GM21423 (cell line): Measurements from ENCODE around the gene RPS2.
"Not testable (repeated sequence)": the region's sequence is repeated elsewhere in the genome, so short reads cannot be mapped to it uniquely, and the experiment has no call there.

Source experiments
- ATAC-seq: cut with Tn5 transposase; IDR thresholded peaks from one replicate; pipeline ENCODE4 v1.9.1; 2021; ENCODE audit warnings: mild to moderate bottlenecking, moderate library complexity; ENCODE audit not compliant: unreplicated experiment

RPS2 gene

DNA sequence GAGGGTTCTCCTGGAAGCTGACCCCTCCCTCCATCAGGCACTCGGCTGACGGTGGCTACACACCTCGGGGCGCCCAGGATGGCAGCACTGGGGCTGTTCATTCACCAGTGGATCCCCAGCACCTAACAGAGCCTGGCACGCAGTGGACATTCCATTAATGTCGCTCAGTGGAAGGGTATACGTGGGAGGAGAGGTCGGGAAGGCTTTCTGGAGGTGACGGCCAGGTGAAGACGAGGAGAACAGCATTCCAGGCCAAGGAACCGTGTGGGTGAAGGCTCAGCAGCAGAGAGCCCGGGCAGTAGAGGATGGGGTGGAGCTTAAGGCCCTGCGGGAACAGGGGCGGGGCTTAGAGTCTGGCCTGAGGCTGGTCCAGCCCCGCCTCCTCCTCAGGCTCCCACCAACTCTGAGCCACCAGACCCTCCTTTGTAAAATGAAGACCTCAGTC lies 43.9 kb downstream of the RPS2 start:
- no peak for ATAC-seq

DNA sequence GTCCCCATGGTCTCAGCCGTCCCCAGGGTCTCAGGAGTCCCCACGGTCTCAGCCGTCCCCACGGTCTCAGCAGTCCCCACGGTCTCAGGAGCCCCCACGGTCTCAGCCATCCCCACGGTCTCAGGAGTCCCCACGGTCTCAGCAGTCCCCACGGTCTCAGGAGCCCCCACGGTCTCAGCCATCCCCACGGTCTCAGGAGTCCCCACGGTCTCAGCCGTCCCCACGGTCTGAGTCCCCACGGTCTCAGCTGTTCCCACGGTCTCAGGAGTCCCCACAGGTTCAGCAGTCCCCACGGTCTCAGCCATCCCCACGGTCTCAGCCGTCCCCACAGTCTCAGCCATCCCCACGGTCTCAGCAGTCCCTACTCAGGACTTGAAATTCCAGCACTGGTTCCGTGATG lies 44.5 kb downstream of the RPS2 start:
- not testable (repeated sequence) for ATAC-seq

DNA sequence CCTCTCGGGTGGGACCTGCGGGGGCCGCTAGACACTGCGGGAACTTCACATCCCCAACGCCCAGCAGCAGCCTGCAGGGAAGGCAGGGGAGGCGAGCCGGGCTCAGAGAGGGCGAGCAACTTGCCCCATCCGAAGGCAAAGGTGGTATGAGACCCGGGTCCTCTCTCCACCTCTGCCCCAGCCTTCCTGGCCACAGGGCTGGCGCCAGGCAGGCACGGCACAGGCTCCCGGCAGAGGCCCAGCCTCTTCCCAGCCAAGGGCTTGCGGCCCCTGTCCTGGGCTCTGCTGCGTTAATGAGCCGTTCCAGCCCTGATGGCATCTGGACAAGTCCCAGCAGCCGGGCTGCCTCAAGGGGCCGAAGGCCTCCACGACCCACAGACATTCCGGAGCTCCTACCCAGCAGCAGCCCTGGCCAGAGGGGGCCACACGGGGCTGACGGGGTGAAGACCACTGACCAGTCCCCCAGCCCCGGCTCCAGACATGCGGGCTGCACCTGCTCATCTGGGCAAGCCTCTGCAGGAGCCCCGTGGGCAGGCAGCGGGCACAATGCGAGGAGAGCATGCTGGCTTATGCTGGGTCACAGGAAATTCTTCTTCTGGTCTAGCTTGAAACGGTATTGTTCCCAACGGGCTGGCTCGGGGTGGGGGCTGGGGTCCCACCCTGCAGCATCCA lies 45.2 kb downstream of the RPS2 start:
- no peak for ATAC-seq

DNA sequence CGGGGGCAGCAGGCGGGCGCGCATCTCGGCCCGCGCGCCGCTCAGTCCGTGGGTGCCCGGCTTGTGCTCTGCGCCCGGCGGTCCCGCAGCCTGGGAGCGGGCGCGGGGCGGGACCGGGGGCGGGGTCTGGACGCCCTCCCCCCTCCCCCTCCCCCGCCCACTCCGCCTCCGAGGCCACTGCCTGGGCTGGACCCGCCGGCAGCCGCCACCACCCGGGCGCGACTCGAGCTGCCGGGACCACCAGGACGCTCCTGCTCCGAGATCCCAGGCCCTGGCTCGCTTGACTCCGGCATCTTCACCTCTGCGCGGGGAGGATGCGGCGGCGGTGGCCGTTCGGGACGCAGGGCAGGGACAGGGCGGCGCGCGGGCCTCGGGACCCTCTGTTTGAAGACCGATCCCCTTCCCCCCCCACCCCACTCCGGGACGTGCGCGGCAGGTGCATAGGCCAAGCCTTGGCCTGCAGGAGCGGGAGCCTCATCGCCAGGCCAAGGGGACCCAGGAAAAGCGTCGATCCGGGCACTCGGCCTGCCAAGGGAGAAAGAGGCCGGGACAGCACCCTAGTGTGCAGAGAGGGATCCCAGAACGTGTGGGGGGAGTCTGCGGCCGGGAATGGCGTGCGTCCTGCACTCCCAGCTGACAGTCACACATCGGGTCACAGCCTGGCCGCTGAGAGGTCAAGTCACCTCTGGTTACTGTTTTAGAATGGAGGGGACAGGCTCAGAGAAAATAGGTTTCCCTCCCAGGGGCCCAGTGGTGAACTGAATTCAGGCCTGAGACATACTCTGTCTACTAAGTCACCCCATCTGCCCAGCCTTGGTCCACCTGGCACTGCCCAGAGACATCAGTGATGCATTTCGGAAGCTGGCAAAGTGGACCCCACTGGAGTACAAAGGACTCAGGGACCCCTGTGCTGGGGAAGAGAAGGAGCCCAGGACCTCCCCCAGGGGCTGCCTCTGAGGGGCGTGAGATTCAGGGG lies 46.0 kb downstream of the RPS2 start, which contains the start of gene HS3ST6:
HS3ST6 (minus strand) TSS at position 65 of the 976 bp plus-strand sequence. CDS start 92 bp downstream, outside the sequence.
- no peak for ATAC-seq

DNA sequence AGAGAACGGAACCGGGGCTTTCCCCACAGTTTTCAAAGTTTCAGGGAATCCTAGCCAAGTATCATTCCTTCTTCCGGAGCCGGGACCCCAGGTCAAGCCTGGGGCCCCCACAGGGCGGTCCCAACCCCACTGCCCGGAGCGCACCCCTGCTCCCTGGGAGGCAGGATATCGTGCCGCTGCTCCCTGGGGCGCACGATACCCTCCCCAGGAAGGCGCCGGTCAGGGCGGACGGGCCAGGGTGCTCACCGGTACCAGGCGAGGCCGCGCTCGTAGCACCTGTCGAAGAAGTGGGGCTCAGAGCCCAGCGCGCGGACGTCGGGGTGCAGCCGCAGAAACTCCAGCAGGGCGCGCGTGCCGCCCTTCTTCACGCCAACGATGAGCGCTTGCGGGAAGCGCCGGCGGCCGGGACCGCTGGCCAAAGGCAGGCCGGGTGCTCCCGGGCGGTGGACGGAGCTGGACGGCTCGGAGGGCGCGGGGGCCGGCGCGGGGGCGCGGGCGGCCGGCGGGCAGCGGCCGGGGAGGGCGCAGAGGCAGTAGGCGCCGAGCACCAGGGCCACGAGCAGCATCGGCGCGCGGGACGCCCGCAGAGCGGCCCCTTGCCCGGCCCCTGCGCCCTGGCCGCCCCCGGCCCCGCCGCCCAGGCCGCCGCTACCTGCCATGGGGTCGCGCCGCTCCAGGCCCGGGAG lies 46.8 kb downstream of the RPS2 start:
- ATAC-seq: no peak

DNA sequence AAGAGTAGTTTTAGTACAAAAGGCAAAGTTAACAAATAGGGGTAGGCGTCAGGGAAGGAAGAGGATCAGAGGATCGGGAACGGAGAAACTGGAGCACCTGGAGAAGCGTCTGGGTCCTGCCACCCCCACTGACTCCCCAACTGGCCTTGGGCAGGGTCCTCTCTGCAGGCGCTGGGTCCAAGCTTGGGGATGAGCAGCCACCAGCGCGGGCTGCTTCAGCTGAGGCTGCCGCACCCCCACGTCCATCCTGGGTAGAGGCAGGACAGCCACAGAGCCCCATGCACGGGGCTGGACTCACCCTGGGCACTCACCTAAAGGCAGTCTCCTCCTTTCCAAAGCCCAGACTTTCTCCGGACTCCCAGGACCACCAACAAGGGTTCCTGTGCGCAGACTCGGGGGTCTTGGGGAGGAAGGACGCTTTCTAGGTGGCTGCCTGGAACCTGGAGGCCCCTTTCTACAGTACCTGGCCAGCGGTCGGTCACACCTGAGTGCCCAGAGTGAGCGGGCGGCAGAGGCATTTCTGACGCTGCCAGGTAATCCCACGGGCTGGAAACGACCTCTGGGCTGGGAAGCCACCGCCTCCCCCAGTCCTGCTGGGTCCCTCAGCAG lies 47.5 kb downstream of the RPS2 start:
- ATAC-seq: no peak

DNA sequence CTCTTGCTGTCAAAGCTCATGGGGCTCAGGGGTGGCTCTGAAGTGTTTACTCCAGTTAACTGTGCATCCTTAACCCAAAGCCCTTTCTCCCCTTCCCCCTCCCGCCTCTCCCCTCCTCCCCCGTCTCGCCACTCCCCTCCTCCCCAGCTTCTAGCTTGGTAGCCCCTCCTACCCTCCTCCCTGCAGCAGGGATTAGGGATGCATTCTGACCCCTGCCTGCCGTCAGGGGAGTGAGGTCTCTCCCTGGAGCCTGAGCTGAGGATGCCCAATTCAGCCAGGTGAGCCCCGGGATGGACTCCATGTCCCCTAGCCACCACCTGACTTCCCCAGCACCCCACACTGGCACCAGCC lies 48.0 kb downstream of the RPS2 start:
- no peak for ATAC-seq

DNA sequence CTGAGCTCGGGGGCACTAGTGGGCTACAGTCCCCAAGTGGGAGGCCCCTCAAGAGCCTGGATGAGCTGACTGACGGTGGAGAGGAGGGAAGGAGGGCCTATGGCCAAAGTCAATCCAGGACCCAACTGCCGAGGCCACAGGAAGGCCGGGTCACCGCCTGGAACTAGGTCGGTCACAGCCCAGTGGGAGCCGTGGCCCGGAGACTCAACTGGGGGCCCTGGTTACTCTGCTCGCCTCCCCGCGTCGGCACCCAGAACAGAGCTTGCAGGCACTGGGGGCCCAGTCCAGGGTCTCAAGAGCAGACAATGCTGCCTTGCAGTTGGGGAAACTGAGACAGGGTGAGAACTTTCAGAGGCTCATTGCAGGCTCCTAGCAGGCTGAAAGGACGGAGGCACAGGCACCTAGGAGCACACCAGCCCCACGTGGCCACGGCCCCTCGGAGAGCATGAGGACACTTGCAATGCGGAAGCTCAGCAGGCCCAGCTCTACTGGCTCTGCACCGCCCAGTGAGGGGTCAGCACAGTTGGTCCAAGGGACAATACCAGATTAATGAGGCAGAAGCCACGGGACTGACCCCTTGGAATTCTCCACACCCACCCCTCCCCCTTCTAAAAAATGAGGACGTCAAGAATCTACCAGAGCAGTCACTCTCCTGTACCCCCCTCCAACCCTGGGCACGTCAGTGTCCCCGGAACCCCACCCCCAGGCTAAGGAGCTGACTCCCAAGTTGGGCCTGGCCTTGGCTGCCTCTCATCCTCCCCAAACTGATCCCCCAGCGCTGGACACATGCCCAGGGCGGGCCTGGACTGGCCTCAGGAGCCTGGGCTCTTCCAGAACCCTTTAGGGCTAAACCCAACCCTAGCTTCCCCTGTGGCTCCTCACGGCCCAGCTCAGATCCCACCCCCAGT lies 48.6 kb downstream of the RPS2 start:
- no peak for ATAC-seq

DNA sequence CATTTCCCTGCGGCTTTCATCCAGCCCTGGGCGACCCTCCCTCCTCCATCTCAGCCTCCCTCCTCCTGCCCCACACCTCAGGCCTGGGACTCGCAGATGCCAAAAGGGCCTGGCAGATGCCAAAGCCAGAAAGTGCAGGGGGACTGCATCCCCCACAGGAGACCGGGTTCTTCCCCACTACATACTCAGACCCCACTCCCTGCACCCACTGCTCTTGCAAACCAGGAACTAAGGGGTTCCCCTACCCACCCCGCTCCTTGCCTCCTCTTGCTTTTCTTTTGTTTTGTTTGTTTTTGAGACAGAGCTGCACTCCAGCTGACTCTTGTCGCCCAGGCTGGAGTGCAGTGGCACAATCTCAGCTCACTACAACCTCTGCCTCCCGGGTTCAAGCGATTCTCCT lies 49.6 kb downstream of the RPS2 start:
- no peak for ATAC-seq

DNA sequence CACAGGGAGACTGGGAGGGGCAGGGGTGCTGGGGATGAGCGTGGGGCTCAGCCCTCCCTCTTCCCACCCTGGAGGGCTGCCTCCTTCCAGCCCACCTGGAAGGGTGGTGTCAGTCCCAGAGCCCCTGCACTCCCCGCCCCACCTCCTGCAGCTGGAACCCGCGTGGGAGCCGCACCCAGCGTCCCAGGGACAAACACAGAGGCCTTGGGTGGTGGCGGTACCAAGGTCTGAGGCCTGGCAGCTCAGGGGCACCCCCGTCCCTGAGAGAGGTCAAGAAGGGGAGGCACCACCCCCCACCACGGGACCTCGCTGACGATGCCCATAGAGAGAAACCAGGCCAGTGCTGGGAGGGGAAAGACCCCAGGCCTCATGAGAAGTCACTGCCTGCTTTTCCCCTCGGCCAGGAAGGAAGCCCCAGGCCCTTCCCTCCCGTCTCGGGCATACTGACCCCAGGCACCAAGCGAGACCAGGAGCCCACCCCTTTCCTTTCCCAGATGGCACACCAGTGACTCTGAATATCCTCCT lies 50.5 kb downstream of the RPS2 start:
- no peak for ATAC-seq

DNA sequence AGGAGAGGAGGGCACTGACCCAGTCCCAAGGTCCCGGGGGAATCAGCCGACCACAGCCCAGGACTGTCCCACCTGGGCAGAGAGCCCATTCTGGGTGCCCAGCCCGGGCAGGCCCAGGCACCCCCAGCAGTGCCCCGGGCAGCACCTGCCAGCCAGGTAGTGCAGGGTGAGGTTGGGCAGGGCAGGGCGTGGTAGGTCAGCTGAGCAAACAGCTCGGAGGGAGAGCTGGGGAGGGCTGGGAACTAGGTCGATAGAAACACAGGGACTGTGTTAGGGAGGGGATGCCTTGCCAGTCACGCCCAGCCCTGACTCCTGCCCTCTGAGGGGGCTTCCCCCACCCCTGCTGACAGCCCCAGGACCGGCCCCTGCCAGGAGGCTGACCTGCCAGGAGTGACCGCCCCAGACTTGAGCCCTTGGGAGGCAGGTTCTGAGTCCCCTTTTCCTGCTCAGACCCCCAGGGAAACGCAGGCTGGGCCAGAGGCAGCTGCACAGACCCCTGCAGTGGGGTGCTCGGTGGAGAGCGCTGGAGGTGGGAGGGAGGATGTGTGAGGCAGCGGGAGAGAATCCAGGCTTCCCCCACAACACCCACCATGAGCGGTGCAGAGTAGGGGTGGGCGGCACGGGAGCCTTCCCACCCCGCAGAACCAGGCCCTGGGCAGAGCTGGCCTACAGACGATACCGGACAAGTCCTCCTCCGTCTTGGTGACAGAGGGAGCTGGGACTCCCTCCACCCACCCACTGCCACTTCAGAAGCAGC lies 51.1 kb downstream of the RPS2 start:
- no peak for ATAC-seq

DNA sequence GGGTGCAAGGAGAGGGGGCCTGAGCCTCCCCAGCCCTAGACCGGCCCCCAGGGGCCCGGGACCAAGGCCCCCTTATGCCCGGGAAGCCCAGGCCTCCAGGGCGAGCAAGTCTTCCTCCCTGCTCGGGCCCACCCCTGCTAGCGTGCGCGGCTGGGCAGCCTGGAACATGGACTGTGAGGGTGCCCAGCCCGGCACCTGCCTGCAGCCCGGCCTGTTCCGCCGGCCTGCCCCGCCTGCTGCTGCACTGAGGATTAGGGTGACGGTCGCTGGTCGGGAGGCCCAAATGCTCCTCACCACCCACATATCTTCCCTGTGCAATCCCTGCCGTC lies 52.4 kb downstream of the RPS2 start:
- ATAC-seq: no peak
